IPS-NIHi7 (cell line): Measurements from ENCODE around the gene PAIP2.
"Not testable (repeated sequence)": the region's sequence is repeated elsewhere in the genome, so short reads cannot be mapped to it uniquely, and the experiment has no call there.

Experiments
- DNase-seq: peaks from one replicate; pipeline ENCODE4 v3.0.0; 2012; ENCODE audit warnings: mixed read lengths; ENCODE audit errors: extremely low spot score

Gene PAIP2

DNA sequence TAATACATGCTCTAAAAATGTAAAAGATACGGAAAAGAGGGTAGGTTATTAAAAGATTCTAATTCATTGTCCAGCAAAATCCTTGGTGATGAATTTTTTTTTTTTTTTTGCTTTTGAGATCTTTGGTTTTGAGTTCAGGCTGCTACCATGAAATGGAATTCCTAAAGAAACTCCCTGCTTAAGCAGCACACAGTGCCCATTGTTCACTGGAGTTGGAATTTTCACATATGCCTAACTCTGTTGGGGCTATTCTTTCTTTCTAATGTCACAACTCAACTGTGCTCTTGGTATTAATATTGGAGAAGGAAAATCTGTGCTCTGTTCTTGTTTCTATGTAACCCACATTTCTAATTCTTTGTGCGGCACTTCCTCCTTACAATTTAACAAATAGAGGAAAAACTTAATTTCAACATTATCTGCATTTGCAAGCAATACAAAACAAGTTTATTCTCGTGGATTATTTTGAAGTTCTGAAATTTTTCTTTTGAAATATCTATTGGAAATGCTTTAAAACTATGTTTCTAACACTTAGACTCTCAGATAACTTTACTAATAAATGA, 26.5 kb upstream of the PAIP2 start:
- DNase-seq: no peak

- DNase-seq: no peak
Measured at GRCh38 chr5:139335811-139336210, 5.8 kb upstream of the PAIP2 start.

GRCh38 chr5:139340051-139340450, 1.6 kb upstream of the PAIP2 start:
- DNase-seq: no peak

- DNase-seq: no peak
Measured at GRCh38 chr5:139341187-139341688, 416 bp upstream of the PAIP2 start.

GRCh38 chr5:139342423-139342723, 719 bp downstream of the PAIP2 start:
- DNase-seq: no peak

DNA sequence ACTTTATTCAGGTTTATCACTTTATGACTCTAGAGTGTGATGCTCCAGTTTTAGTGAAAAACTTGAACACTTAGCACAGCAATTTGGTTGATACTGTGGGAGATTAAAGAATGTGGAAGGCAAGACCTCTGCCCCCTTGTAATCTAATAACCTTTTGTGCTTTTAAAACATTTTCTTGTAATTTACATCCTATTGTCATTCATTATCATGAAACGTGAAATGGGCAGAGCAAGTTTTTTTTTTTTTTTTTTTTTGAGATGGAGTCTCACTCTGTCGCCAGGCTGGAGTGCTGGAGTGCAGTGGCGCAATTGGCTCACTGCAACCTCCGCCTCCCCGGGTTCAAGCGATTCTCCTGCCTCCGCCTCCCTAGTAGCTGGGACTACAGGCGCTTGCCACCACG, 1.8 kb downstream of the PAIP2 start:
- no peak for DNase-seq

DNA sequence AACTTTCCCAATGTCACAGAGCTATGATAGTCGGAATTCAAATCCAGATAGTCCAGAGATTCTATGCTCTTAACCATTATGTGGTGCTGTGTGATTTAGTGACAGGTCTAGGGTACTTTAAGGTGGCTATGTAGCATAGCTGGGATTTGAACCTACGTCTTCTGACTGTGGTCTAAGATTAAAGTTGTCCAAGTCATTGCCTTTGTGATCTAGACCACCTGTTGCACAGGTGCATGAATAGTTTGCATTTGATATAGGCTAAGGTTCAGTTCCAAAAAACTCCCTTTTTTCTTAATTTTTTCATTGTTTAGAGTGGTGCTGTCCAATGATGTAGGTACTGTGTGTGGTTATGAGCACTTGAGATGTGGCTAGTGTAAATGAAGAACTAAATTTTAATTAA, 2.5 kb downstream of the PAIP2 start:
- DNase-seq: no peak

DNA sequence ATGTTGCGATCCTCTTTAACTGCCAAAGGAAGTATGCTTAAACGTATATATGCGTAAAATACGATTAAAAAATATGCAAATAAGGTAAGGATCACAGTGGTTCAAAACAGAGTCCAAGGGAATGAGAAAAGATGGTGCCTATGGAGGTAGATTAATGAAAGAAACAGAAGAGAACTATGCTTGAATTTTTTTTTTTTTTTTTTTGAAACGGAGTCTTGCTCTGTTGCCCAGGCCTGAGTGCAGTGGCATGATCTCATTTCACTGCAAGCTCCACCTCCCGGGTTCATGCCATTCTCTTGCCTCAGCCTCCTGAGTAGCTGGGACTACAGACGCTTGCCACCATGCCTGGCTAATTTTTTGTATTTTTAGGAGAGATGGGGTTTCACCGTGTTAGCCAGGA, 3.8 kb downstream of the PAIP2 start:
- DNase-seq: not testable (repeated sequence)

DNA sequence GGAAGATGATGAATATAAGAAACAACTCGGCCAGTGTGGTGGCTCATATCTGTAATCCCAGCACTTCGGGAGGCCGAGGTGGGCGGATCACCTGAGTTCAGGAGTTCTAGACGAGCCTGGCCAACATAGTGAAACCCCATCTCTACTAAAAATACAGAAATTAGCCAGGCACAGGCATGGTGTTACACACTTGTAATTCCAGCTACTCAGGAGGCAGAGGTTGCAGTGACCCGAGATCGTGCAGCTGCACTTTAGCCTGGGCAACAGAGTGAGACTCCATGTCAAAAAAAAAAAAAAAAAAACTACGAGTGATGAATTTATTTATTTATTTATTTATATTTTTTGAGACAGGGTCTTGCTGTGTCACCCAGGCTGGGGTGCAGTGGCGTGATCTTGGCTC, 6.2 kb downstream of the PAIP2 start:
- DNase-seq: not testable (repeated sequence)

DNA sequence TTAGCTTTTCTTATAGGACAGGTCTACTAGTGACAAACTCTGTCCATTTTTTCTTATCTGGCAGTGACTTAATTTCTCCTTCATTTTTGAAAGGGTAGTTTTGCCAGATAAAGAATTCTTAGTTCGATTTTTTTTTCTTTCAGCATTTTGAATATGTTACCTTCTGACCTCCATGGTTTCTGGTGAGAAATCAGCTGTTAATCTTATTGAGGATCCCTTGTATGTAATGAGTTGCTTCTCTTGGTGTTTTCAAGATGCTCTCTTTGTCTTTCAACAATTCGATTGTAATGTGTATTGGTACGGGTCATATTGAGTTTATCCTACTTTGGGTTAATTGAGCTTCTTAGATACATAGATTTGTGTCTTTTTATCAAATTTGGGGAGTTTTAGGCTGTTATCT, 12.5 kb downstream of the PAIP2 start:
- DNase-seq: no peak

- DNase-seq: not testable (repeated sequence)
Measured at GRCh38 chr5:139355900-139356299, 14.2 kb downstream of the PAIP2 start.

DNA sequence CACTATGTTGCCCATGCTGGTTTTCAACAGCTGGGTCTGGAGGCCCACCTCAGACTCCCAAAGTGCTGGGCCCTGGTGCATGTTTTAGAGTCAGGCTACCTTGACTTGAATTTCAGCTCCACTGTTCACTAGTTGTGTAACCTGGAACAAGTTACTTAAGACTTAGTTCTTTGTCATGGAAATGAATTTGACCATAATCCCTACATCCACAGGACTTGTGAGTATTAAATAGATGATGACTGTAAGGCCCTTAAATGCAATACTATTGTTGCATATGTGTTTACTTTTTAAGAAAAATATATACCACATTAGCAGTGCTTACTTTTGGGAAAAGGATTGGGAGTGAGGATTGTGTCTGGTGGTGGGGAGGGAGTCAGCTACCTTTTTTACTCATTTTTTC, 16.4 kb downstream of the PAIP2 start:
- no peak for DNase-seq

- DNase-seq: no peak
Measured at GRCh38 chr5:139360384-139360783, 18.7 kb downstream of the PAIP2 start.

DNA sequence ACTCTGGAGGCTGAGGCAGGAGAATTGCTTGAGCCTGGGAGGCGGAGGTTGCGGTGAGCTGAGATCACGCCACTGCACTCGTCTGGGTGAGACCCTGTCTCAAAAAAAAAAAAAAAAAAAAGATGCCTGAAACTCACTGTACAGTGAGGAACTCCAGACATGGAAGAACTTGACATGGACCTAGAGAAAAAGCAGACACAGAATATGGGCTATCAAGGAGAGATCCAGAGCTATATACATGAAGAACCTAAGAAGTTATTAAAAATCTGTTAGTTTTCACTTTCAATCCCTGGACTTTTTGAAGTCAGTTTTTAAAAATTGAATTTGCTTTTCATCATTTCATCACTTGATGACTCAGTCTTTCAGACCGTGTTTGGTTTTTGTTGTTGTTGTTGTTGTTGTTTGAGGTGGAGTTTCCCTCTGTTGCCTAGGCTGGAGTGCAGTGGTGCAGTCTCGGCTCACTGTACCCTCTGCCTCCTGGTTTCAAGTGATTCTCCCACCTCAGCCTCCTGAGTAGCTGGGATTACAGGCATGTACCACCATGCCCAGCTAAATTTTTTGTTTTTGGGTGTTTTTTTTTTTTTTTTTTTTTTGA, 20.3 kb downstream of the PAIP2 start:
- no peak for DNase-seq

- no peak for DNase-seq
Measured at GRCh38 chr5:139363937-139364336, 22.3 kb downstream of the PAIP2 start.

DNA sequence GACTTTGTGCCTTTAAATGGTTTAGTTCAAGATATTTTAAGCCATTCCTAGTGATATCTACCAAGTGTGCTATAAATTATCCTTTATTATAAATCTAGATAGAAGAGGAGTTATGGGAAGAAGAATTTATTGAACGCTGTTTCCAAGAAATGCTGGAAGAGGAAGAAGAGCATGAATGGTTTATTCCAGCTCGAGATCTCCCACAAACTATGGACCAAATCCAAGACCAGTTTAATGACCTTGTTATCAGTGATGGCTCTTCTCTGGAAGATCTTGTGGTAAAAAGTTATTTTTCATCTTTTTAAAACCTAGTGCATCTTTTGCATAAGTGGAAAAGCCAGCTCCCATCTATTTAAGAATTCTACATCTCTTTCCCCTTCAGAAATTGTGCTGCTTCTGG, 22.8 kb downstream of the PAIP2 start:
- DNase-seq: no peak

GRCh38 chr5:139368613-139369012, 27.0 kb downstream of the PAIP2 start:
- no peak for DNase-seq

- DNase-seq: no peak
Measured at GRCh38 chr5:139369181-139369580, 27.5 kb downstream of the PAIP2 start.

DNA sequence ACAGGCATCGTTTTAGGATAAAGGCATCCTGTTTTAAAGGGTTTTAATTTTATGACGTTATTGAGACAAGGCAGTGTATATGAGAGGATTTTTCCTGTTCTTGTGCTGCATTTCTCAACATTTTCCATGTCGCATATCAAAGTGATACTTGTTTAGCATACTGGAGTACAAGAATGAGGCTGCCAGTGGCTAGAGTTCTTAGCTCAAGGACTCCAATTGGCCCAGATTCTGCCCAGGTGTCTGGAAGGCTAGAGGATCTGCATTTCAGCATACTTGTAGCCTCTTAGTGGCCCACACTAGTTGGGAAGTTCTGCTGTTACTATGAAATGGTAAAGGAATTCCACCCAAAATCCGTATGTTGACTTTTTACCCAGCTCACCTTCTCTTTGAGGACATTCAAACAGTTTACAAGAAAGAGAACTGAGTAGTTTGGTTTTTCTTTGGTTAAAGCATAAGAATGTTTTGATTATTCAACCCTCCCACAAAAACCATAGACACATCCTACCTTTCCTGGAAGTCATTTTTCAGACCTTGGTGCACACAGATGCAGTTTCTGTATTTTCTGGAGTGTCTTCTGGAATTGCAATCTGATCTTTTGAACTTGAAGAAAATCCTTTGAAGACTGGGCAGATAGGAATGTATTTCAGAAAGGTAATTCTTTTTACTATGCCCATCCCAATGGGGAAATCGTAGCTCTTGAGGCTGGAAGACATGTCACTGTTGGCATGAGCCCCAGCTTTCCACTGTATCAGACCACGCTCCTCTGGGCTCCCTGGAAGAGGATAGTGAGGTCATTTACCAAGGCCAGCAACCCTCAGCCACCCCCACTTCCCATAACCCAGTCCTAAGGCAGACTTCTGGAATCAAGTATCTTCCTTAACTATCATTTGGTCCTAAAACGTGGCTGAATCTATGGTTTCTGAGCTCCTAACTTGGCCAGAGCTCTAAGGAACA, 30.1 kb downstream of the PAIP2 start:
- DNase-seq: no peak

DNA sequence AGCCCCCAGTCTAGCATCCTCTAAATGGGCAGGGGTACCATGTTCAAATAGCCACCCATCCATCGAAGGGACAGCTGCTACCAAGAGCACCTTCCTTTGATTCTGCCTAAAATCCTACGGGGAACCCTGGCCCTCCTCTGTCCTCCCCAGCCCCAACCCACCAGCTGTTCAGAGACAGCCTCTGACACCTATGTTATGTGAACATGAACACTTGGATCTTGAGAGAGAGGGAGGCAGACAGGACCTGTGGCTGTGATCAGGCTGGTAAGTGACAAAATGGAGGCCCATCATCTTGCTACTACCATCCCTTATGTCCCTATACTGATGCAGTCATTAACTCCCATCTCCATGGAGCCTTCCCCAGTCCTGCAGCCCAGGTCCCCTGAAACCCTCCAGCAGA, 33.3 kb downstream of the PAIP2 start:
- DNase-seq: no peak

- no peak for DNase-seq
Measured at GRCh38 chr5:139376364-139376763, 34.7 kb downstream of the PAIP2 start.

- no peak for DNase-seq
Measured at GRCh38 chr5:139377226-139377625, 35.6 kb downstream of the PAIP2 start.
